ENCODE data around the gene ZNF385B. TPM values are rescaled to one million over a fixed set of nuclear protein-coding genes. Genes with fewer than 3 reads are reported as not detected.

ZNF385B gene
- total RNA-seq, 4 donors from 2014 or later = 1.6 to 7.4 (median 3.9) TPM; not detected in 1

DNA sequence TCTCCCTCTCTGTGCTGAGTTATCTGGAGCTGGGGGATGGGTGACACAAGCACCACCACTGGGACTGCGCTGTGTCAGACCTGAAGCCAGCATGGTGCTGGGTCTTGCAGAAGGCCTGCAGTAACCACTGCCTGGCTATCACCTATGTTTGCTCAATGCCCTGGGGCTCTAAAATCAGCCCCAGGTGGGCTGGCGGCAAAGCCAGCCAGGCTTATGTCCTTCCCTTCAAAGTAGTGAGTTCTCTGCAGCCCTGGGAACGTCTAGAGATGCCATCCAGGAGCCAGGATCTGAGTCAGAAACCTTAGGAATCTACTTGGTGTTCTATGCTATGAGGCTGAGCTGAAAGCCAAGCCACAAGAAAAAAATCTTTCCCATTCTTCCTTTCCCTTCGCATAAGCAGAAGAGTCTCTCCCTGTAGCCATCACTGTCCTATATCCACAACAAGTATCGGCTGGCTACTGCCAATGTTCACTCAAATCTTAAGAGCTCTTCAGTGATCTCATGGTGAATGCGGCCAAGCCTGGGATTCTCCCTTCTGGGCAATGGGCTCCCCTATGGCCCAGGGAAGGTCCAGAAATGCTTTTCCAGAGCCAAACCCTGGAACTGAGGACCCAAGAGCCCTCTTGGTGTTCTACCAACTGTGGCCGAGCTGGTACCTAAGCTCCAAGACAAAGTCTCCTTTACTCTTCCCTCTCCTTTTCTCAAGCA lies 248.7 kb downstream of the ZNF385B start:
- Histone ChIP-seq H3K36me3 (no peaks in the 10 kb centered on the region), H3K27me3 (no peaks in the 10 kb centered on the region), H3K27ac (no peak overlapping the region), H3K4me3 (no peak overlapping the region), H3K9me3 (no peaks in the 10 kb centered on the region), H3K4me1 (peaks cover 0 to 7% (median 0%) of the 10 kb centered on the region in 4 donors)
- TF ChIP-seq POLR2A (IDR thresholded peaks at IDR 0.05) = no peak
- TF ChIP-seq, protein P1, sequence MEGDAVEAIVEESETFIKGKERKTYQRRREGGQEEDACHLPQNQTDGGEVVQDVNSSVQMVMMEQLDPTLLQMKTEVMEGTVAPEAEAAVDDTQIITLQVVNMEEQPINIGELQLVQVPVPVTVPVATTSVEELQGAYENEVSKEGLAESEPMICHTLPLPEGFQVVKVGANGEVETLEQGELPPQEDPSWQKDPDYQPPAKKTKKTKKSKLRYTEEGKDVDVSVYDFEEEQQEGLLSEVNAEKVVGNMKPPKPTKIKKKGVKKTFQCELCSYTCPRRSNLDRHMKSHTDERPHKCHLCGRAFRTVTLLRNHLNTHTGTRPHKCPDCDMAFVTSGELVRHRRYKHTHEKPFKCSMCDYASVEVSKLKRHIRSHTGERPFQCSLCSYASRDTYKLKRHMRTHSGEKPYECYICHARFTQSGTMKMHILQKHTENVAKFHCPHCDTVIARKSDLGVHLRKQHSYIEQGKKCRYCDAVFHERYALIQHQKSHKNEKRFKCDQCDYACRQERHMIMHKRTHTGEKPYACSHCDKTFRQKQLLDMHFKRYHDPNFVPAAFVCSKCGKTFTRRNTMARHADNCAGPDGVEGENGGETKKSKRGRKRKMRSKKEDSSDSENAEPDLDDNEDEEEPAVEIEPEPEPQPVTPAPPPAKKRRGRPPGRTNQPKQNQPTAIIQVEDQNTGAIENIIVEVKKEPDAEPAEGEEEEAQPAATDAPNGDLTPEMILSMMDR (IDR thresholded peaks at IDR 0.05) = no peak
- DNase-seq = no peak

DNA sequence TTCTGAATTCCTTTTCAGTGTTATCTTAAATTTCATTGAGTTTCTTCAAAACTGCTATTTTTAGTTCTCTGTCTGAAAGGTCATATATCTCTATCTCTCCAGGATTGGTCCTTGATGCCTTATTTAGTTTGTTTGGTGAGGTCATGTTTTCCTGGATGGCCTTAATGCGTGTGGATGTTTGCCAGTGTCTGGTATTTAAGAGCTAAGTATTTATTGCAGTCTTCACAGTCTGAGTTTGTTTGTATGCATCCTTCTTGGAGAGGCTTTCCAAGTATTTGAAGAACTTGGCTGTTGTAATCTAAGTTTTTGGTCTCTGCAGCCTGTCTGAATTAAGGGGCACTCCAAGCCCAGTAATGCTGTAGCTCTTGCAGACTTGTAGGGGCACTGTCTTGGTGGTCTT lies 249.3 kb downstream of the ZNF385B start:
- Histone ChIP-seq H3K27me3 (no peaks in the 10 kb centered on the region), H3K27ac (no peak overlapping the region), H3K4me1 (peaks cover 0 to 7% (median 0%) of the 10 kb centered on the region in 4 donors), H3K4me3 (no peak overlapping the region), H3K36me3 (no peaks in the 10 kb centered on the region), H3K9me3 (no peaks in the 10 kb centered on the region)
- no peak for TF ChIP-seq POLR2A (IDR thresholded peaks at IDR 0.05)
- TF ChIP-seq, protein P1 (IDR thresholded peaks at IDR 0.05) = no peak
- DNase-seq = no peak

DNA sequence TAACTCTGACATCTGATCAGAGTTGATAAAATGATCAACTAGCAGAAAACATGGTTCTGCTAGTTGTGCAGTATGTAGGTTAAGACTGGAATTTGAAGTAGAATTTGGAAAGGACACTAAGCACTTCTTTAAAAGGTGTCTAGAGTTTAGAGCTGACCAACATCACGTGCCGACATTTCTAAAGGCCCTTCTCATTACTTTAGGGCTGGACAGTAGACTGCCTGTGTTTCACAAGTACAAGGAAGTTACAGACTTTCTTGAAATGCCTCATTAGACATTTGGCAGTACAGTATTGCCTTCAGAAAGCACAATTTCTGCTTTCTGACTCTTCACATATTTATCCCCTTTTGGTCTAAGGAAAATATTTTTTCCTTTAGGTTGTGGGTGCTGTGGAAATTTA lies 255.3 kb downstream of the ZNF385B start:
- no peak for DNase-seq
- no peaks in the 10 kb centered on the region for H3K9me3 ChIP-seq
- no peaks in the 10 kb centered on the region for H3K36me3 ChIP-seq
- H3K27ac ChIP-seq = no peak overlapping the region
- no peak overlapping the region for H3K4me3 ChIP-seq
- TF ChIP-seq POLR2A (IDR thresholded peaks at IDR 0.05) = no peak
- TF ChIP-seq, protein P1 (IDR thresholded peaks at IDR 0.05) = no peak
- no peaks in the 10 kb centered on the region for H3K27me3 ChIP-seq
- no peaks in the 10 kb centered on the region for H3K4me1 ChIP-seq

DNA sequence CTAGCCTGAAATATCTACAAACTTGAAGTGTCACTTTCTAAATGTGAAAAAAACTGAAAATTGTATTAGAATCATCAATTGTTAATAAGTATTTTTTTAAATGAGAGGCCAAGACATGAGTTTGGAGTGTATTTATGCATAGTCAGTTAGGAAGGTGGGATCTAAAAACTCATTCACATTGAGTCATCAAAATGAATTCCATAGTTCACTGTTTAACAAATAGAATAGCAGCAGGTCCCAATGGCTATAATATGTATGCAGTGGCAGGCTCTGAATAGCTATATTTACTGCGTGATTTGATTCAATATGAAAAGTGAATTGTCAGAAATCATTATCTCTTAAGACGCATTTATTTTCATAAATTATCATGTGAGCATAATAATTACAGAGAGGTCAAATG lies 256.1 kb downstream of the ZNF385B start:
- DNase-seq = no peak
- no peaks in the 10 kb centered on the region for H3K9me3 ChIP-seq
- H3K27ac ChIP-seq = no peak overlapping the region
- no peaks in the 10 kb centered on the region for H3K36me3 ChIP-seq
- no peaks in the 10 kb centered on the region for H3K27me3 ChIP-seq
- H3K4me1 ChIP-seq = no peaks in the 10 kb centered on the region
- no peak overlapping the region for H3K4me3 ChIP-seq
- no peak for TF ChIP-seq POLR2A (IDR thresholded peaks at IDR 0.05)
- TF ChIP-seq, protein P1 (IDR thresholded peaks at IDR 0.05) = no peak

DNA sequence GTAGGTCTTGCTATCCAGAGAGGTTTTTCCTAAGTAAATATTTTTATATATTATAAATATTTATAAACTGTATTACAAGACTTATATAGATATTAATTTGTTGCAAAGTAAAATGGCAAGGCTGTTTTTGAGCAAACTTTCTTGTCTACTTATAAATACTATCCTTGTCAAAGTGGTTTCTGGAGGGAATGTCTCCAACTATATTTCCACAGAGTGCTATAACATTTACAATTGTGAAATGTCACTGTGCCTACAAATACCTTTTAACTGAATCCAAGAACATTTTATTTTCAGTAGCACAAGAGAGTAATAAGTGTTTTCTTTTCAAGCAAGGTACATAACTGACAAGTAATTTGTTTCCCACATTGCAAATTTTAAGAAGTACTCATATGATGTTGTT lies 256.8 kb downstream of the ZNF385B start:
- Histone ChIP-seq H3K27ac (no peak overlapping the region), H3K4me1 (no peaks in the 10 kb centered on the region), H3K27me3 (no peaks in the 10 kb centered on the region), H3K4me3 (no peak overlapping the region), H3K36me3 (no peaks in the 10 kb centered on the region), H3K9me3 (no peaks in the 10 kb centered on the region)
- TF ChIP-seq POLR2A (IDR thresholded peaks at IDR 0.05) = no peak
- TF ChIP-seq, protein P1 (IDR thresholded peaks at IDR 0.05) = no peak
- no peak for DNase-seq

Measured in Peyer's patch (tissue), 4 donors.